Measurements from ENCODE around the gene TOGARAM2. TPM values are rescaled to one million over a fixed set of nuclear protein-coding genes. Genes with fewer than 3 reads are reported as not detected.

TOGARAM2 gene
- total RNA-seq, 1 donor from 2014 or later = 0.72 TPM

- H3K36me3 Mint-ChIP-seq (ENCODE audit: low read depth) = no peaks in the 10 kb centered on the region
- no peaks in the 10 kb centered on the region for H3K9me3 Mint-ChIP-seq (ENCODE audit: low read depth)
- TF ChIP-seq, protein P1, sequence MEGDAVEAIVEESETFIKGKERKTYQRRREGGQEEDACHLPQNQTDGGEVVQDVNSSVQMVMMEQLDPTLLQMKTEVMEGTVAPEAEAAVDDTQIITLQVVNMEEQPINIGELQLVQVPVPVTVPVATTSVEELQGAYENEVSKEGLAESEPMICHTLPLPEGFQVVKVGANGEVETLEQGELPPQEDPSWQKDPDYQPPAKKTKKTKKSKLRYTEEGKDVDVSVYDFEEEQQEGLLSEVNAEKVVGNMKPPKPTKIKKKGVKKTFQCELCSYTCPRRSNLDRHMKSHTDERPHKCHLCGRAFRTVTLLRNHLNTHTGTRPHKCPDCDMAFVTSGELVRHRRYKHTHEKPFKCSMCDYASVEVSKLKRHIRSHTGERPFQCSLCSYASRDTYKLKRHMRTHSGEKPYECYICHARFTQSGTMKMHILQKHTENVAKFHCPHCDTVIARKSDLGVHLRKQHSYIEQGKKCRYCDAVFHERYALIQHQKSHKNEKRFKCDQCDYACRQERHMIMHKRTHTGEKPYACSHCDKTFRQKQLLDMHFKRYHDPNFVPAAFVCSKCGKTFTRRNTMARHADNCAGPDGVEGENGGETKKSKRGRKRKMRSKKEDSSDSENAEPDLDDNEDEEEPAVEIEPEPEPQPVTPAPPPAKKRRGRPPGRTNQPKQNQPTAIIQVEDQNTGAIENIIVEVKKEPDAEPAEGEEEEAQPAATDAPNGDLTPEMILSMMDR (IDR thresholded peaks at IDR 0.05) = no peak
- peaks cover 6% of the 10 kb centered on the region for H3K27me3 Mint-ChIP-seq (ENCODE audit: low read depth)
- no peaks in the 10 kb centered on the region for H3K4me1 Mint-ChIP-seq (ENCODE audit: low read depth)
- no peak overlapping the region for H3K27ac Mint-ChIP-seq (ENCODE audit: unreplicated experiment)
- no peak for DNase-seq (ENCODE audit: low spot score)
- H3K4me3 Mint-ChIP-seq (ENCODE audit: unreplicated experiment) = no peak overlapping the region
These were observed 78.5 kb downstream of the TOGARAM2 start for GRCh38 chr2:29059624-29060023.

DNA sequence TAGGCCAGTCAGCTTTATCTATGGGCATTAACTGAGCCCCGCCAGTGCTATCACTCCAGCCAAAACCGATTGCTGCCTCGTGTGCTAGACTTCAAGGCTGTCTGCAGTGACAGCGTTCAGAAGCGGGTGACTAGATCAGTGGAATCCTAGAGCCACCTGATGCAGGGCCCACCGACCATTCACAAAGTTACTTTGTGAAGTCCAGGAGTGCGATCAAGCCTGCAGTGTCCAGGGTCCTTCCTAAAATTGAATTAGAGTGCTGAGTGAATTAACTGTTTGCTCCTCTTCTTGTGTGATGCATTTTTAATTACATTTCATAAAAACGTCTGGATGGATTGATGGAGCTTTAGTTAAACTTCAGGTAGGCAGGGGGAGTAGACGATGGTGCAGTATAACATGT, 79.3 kb downstream of the TOGARAM2 start:
- no peak overlapping the region for H3K4me3 Mint-ChIP-seq (ENCODE audit: unreplicated experiment)
- H3K27me3 Mint-ChIP-seq (ENCODE audit: low read depth) = peaks cover 6% of the 10 kb centered on the region
- H3K27ac Mint-ChIP-seq (ENCODE audit: unreplicated experiment) = no peak overlapping the region
- no peak for DNase-seq (ENCODE audit: low spot score)
- H3K36me3 Mint-ChIP-seq (ENCODE audit: low read depth) = no peaks in the 10 kb centered on the region
- H3K4me1 Mint-ChIP-seq (ENCODE audit: low read depth) = no peaks in the 10 kb centered on the region
- TF ChIP-seq, protein P1 (IDR thresholded peaks at IDR 0.05) = no peak
- H3K9me3 Mint-ChIP-seq (ENCODE audit: low read depth) = no peaks in the 10 kb centered on the region

DNA sequence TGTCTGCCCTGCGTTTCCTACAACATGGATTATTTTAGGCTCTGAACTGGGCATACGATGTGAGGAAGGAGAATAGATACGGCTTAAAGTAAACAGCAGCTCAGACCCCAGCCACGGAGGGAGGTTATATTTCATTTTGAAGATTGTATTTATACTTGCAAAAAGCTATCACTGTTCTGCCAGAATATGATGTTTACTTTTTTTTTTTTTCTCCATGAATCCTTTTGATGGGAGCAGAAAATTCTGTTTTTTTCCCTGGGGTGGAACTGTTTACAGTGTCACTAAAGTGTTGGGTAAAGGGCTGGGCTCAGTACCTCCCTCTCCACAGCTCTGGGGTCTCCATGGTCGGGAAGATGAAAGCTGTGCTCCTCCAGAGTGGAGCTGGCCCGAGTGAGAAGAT, 80.1 kb downstream of the TOGARAM2 start:
- TF ChIP-seq, protein P1 (IDR thresholded peaks at IDR 0.05) = no peak
- H3K27me3 Mint-ChIP-seq (ENCODE audit: low read depth) = peaks cover 6% of the 10 kb centered on the region
- no peaks in the 10 kb centered on the region for H3K9me3 Mint-ChIP-seq (ENCODE audit: low read depth)
- no peak for DNase-seq (ENCODE audit: low spot score)
- H3K27ac Mint-ChIP-seq (ENCODE audit: unreplicated experiment) = no peak overlapping the region
- no peak overlapping the region for H3K4me3 Mint-ChIP-seq (ENCODE audit: unreplicated experiment)
- no peaks in the 10 kb centered on the region for H3K4me1 Mint-ChIP-seq (ENCODE audit: low read depth)
- H3K36me3 Mint-ChIP-seq (ENCODE audit: low read depth) = no peaks in the 10 kb centered on the region

GRCh38 chr2:29061616-29062015, 80.5 kb downstream of the TOGARAM2 start:
- no peaks in the 10 kb centered on the region for H3K9me3 Mint-ChIP-seq (ENCODE audit: low read depth)

GRCh38 chr2:29062371-29062770, 81.3 kb downstream of the TOGARAM2 start:
- Mint-ChIP-seq H3K36me3 (ENCODE audit: low read depth) (no peaks in the 10 kb centered on the region), H3K9me3 (ENCODE audit: low read depth) (no peaks in the 10 kb centered on the region), H3K4me3 (ENCODE audit: unreplicated experiment) (no peak overlapping the region), H3K27ac (ENCODE audit: unreplicated experiment) (no peak overlapping the region), H3K27me3 (ENCODE audit: low read depth) (peaks cover 6% of the 10 kb centered on the region), H3K4me1 (ENCODE audit: low read depth) (no peaks in the 10 kb centered on the region)
- TF ChIP-seq, protein P1 (IDR thresholded peaks at IDR 0.05) = no peak
- DNase-seq (ENCODE audit: low spot score) = no peak

More at GRCh38 chr2:29061616-29062015, 80.5 kb downstream of the TOGARAM2 start:
- no peak for DNase-seq (ENCODE audit: low spot score)
- Mint-ChIP-seq H3K27me3 (ENCODE audit: low read depth) (peaks cover 6% of the 10 kb centered on the region), H3K4me1 (ENCODE audit: low read depth) (no peaks in the 10 kb centered on the region), H3K36me3 (ENCODE audit: low read depth) (no peaks in the 10 kb centered on the region), H3K27ac (ENCODE audit: unreplicated experiment) (no peak overlapping the region), H3K4me3 (ENCODE audit: unreplicated experiment) (no peak overlapping the region)
- TF ChIP-seq, protein P1 (IDR thresholded peaks at IDR 0.05) = no peak

Measured in chondrocyte (in vitro differentiated cells).